Esophagus squamous epithelium (tissue), 4 donors: ENCODE results near the gene EHD4.

Experiments
- POLR2A ChIP-seq, 4 donors: fragments of 450-650 bp; IDR thresholded peaks; one replicate each; pipeline ENCODE4 v1.6.1; 2017; ENCODE audit warnings: antibody characterized with exemption in 4 of 4, mild to moderate bottlenecking in 4 of 4, moderate library complexity in 3 of 4
- TF ChIP-seq, protein P1 (sequence below), 6 experiments: fragments of 450-650 bp in 4 of 6; fragments of 200-600 bp in 2 of 6; sonication (generic) in 2 of 6; IDR thresholded peaks; one replicate each; pipeline ENCODE4 v1.5.1; 2016 to 2019; ENCODE audit warnings: antibody characterized with exemption in 6 of 6, mild to moderate bottlenecking in 4 of 6, moderate library complexity in 4 of 6

DNA sequence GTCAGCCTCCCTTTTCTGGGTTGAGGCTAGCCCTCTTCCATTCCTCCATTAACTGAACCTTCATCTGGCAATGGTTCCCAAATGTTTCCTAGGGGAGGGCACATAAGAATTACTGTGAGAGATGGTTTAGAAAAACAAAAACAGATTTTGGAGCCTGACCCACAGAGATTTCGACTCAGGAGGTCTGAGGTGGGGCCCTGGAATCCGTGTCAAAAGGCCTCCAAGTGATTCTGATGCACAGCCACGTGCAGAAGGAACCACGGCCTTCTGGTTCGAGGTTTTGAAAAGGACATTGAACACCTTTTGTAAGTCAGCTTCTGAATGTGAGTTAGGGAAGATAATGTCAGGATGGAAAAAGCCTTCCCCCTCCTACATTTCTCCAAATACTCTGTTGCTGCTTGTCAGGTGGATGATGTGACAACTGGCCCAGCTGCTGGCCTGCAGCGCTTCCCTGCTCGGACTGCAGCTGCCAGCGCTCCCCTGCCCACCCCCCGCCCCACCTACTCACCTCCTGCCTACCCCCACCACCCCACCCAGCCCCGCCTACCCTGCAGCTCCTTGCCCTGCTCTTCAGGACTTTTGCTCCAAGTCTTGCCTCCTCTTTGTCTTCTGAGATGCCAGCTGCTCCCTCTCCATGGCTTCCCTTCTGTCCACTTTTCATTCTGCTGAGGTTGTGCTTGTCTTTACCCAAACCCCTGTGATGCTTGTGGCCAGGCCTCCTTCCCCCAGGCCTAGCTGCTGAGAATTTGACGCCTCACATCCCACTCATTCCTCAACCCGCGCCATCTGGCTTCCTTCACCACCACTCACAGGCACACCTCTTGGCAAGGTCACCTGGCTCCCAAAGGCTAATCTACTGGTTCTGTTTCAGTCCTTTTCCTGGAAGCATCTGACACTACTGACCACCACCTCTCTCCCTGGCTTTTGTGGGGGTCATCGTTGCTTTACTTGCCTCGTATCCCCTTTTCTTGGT lies 6.6 kb downstream of the EHD4 start:
- TF ChIP-seq, protein P1, sequence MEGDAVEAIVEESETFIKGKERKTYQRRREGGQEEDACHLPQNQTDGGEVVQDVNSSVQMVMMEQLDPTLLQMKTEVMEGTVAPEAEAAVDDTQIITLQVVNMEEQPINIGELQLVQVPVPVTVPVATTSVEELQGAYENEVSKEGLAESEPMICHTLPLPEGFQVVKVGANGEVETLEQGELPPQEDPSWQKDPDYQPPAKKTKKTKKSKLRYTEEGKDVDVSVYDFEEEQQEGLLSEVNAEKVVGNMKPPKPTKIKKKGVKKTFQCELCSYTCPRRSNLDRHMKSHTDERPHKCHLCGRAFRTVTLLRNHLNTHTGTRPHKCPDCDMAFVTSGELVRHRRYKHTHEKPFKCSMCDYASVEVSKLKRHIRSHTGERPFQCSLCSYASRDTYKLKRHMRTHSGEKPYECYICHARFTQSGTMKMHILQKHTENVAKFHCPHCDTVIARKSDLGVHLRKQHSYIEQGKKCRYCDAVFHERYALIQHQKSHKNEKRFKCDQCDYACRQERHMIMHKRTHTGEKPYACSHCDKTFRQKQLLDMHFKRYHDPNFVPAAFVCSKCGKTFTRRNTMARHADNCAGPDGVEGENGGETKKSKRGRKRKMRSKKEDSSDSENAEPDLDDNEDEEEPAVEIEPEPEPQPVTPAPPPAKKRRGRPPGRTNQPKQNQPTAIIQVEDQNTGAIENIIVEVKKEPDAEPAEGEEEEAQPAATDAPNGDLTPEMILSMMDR (IDR thresholded peaks at IDR 0.05) = no peak
- TF ChIP-seq POLR2A (IDR thresholded peaks at IDR 0.05) = no peak
